H1 (cell line): Measurements from ENCODE around the gene CTNND2. TPM values are rescaled to one million over a fixed set of nuclear protein-coding genes. Genes with fewer than 3 reads are reported as not detected.

Source experiments
- CTCF ChIA-PET: fragments of 300-600 bp; sonication (Branson Sonifier 250); formaldehyde crosslinking; loops from one replicate; lab custom pipeline; 2021; ENCODE audit not compliant: partially characterized antibody; lab: Charles Lee
- POLR2A ChIA-PET: fragments of 300-600 bp; sonication (Branson Sonifier 250); formaldehyde crosslinking; loops from one replicate; lab custom pipeline; 2021; ENCODE audit warnings: inconsistent platforms; ENCODE audit not compliant: partially characterized antibody; lab: Charles Lee
- DNase-seq, 2 experiments: peaks; one replicate each; pipeline versions ENCODE4 v3.0.0 to v3.0.0-alpha.2; 2010 to 2022; ENCODE audit warnings: low spot score in 2 of 2, low read depth in 1 of 2, mixed read lengths in 1 of 2
- FAIRE-seq: peaks from 2 replicates; lab custom pipeline; 2011; peaks lifted over from hg19 to GRCh38; lab: Jason Lieb, UNC
- H2AFZ ChIP-seq: 2 replicates; pipeline ENCODE4 v1.8.1; 2012; ENCODE audit warnings: low read length, inconsistent platforms
- H2AK5ac ChIP-seq: 2 replicates; pipeline ENCODE4 v1.6.1; 2013; ENCODE audit warnings: low read depth, low read length
- H2BK120ac ChIP-seq: replicated peaks from 2 replicates; pipeline ENCODE3; 2013; ENCODE audit warnings: low read depth, low read length, inconsistent platforms
- H2BK12ac ChIP-seq: 2 replicates; pipeline ENCODE4 v1.6.1; 2013; ENCODE audit warnings: low read depth, low read length
- H2BK15ac ChIP-seq: 2 replicates; pipeline ENCODE4 v1.6.1; 2013; ENCODE audit warnings: low read length
- H2BK20ac ChIP-seq: 2 replicates; pipeline ENCODE4 v1.6.1; 2013; ENCODE audit warnings: low read length
- H2BK5ac ChIP-seq: 2 replicates; pipeline ENCODE4 v1.6.1; 2013; ENCODE audit warnings: low read depth, low read length
- H3K14ac ChIP-seq: 2 replicates; pipeline ENCODE4 v1.6.1; 2013; ENCODE audit warnings: inconsistent platforms; ENCODE audit not compliant: insufficient read length
- H3K18ac ChIP-seq: 2 replicates; pipeline ENCODE4 v1.6.1; 2013; ENCODE audit warnings: low read length; ENCODE audit errors: extremely low read depth
- H3K23ac ChIP-seq: 2 replicates; pipeline ENCODE4 v1.6.1; 2013; ENCODE audit warnings: inconsistent platforms; ENCODE audit not compliant: insufficient read length
- H3K23me2 ChIP-seq: 2 replicates; pipeline ENCODE4 v1.6.1; 2013; ENCODE audit warnings: low read depth, low read length
- H3K27ac ChIP-seq: 2 replicates; pipeline ENCODE4 v1.6.1; 2011; ENCODE audit warnings: low read depth, low read length, inconsistent platforms
- H3K27me3 ChIP-seq, 4 experiments: replicated peaks in 1 of 4; 1 replicate in 1 of 4; 2 replicates in 3 of 4; pipeline versions ENCODE4 v1.6.1 to v1.8.1; 2011 to 2013; ENCODE audit warnings: low read length in 3 of 4, mild to moderate bottlenecking in 3 of 4, inconsistent platforms in 2 of 4, mixed read lengths in 2 of 4, moderate library complexity in 1 of 4; ENCODE audit not compliant: control insufficient read depth in 3 of 4, insufficient read depth in 3 of 4; ENCODE audit errors: extremely low read depth in 1 of 4
- H3K36me3 ChIP-seq, 4 experiments: 2 replicates each; pipeline versions ENCODE4 v1.6.1 to v1.8.1; 2011 to 2013; ENCODE audit warnings: mild to moderate bottlenecking in 4 of 4, low read length in 3 of 4, moderate library complexity in 2 of 4, control low read depth in 1 of 4, inconsistent platforms in 1 of 4; ENCODE audit not compliant: insufficient read depth in 4 of 4, control insufficient read depth in 2 of 4
- H3K4ac ChIP-seq: replicated peaks from 2 replicates; pipeline ENCODE3; 2013; ENCODE audit warnings: low read length, low read depth, mixed read lengths, inconsistent platforms; ENCODE audit not compliant: insufficient read length
- H3K4me1 ChIP-seq, 4 experiments: replicated peaks in 1 of 4; 1 replicate in 1 of 4; 2 replicates in 3 of 4; pipeline versions ENCODE4 v1.6.1 to v1.8.1; 2011 to 2013; ENCODE audit warnings: low read length in 3 of 4, inconsistent platforms in 2 of 4, mixed read lengths in 1 of 4; ENCODE audit not compliant: insufficient read depth in 4 of 4, control insufficient read depth in 3 of 4
- H3K4me2 ChIP-seq, 2 experiments: 2 replicates each; pipeline versions ENCODE4 v1.6.1 to v1.8.1; 2011 to 2013; ENCODE audit warnings: low read depth in 2 of 2, low read length in 2 of 2, control low read depth in 1 of 2, inconsistent platforms in 1 of 2, mild to moderate bottlenecking in 1 of 2; ENCODE audit not compliant: insufficient read depth in 1 of 2
- H3K4me3 ChIP-seq, 4 experiments: fragments of 200-600, 300-600 bp in 1 of 4; sonication (generic), shearing (Covaris generic), sonication (Bioruptor Twin) in 1 of 4; 2 replicates each; pipeline versions ENCODE4 v1.5.1 to v1.8.1; 2011 to 2016; ENCODE audit warnings: low read length in 4 of 4, low read depth in 3 of 4, control low read depth in 2 of 4, inconsistent platforms in 2 of 4, mild to moderate bottlenecking in 2 of 4, mixed read lengths in 1 of 4, moderate library complexity in 1 of 4; ENCODE audit not compliant: insufficient read depth in 2 of 4; ENCODE audit errors: extremely low read depth in 1 of 4
- H3K56ac ChIP-seq: replicated peaks from 2 replicates; pipeline ENCODE3; 2013; ENCODE audit warnings: low read depth, mild to moderate bottlenecking, mixed read lengths, low read length, inconsistent platforms; ENCODE audit not compliant: insufficient read length
- H3K79me1 ChIP-seq: 2 replicates; pipeline ENCODE4 v1.6.1; 2013; ENCODE audit warnings: low read depth, low read length, control low read depth
- H3K79me2 ChIP-seq, 2 experiments: 2 replicates each; pipeline versions ENCODE4 v1.6.1 to v1.8.1; 2012 to 2013; ENCODE audit warnings: low read length in 2 of 2, mild to moderate bottlenecking in 2 of 2, inconsistent platforms in 1 of 2; ENCODE audit not compliant: insufficient read depth in 2 of 2, control insufficient read depth in 1 of 2
- H3K9ac ChIP-seq, 4 experiments: replicated peaks in 1 of 4; 1 replicate in 1 of 4; 2 replicates in 3 of 4; pipeline versions ENCODE4 v1.6.1 to v1.8.1; 2011 to 2013; ENCODE audit warnings: low read depth in 3 of 4, low read length in 3 of 4, control low read depth in 2 of 4, mild to moderate bottlenecking in 2 of 4, moderate library complexity in 2 of 4, inconsistent platforms in 1 of 4; ENCODE audit errors: extremely low read depth in 1 of 4
- H3K9me3 ChIP-seq, 2 experiments: 2 replicates each; pipeline versions ENCODE4 v1.6.1 to v1.8.1; 2012 to 2013; ENCODE audit warnings: mild to moderate bottlenecking in 2 of 2, moderate library complexity in 2 of 2, control low read depth in 1 of 2, inconsistent platforms in 1 of 2, low read depth in 1 of 2, low read length in 1 of 2, mixed read lengths in 1 of 2; ENCODE audit not compliant: insufficient read depth in 2 of 2
- H4K20me1 ChIP-seq, 2 experiments: replicated peaks in 1 of 2; 2 replicates each; pipeline versions ENCODE3 to v1.8.1; 2011 to 2013; ENCODE audit warnings: inconsistent platforms in 2 of 2, low read length in 2 of 2, mild to moderate bottlenecking in 1 of 2; ENCODE audit not compliant: insufficient read depth in 2 of 2, control insufficient read depth in 1 of 2
- H4K5ac ChIP-seq: 2 replicates; pipeline ENCODE4 v1.6.1; 2013; ENCODE audit warnings: low read length, low read depth, mixed read lengths, inconsistent platforms; ENCODE audit not compliant: insufficient read length
- H4K8ac ChIP-seq: 2 replicates; pipeline ENCODE4 v1.8.0; 2013; ENCODE audit warnings: mild to moderate bottlenecking, moderate library complexity, low read length, inconsistent platforms; ENCODE audit not compliant: insufficient read depth; ENCODE audit errors: extremely low read depth
- H4K91ac ChIP-seq: replicated peaks from 2 replicates; pipeline ENCODE3; 2013; ENCODE audit warnings: low read length, mixed read lengths, inconsistent platforms; ENCODE audit not compliant: insufficient read length
- HDAC2 ChIP-seq, 2 experiments: fragments of 300-600 bp in 1 of 2; sonication (generic) in 1 of 2; IDR thresholded peaks; 2 replicates each; pipeline ENCODE4 v1.6.1; 2011 to 2012; ENCODE audit warnings: low read depth in 2 of 2, low read length in 2 of 2, mild to moderate bottlenecking in 2 of 2, moderate library complexity in 2 of 2, borderline replicate concordance in 1 of 2, inconsistent platforms in 1 of 2
- HDAC6 ChIP-seq: IDR thresholded peaks from one replicate; pipeline ENCODE4 v1.7.1; 2012; ENCODE audit warnings: low read depth, mild to moderate bottlenecking, inconsistent platforms, low read length, moderate library complexity
- MAFK ChIP-seq: IDR thresholded peaks from 2 replicates; pipeline ENCODE4 v1.6.1; 2012; ENCODE audit warnings: low read depth, mild to moderate bottlenecking, improper control_type of control experiment, low read length
- RBBP5 ChIP-seq: IDR thresholded peaks from 2 replicates; pipeline ENCODE4 v1.7.1; 2012; ENCODE audit warnings: low read depth, mild to moderate bottlenecking, inconsistent platforms, low read length, moderate library complexity, borderline replicate concordance
- SIN3A ChIP-seq, 2 experiments: IDR thresholded peaks in 1 of 2; conservative IDR thresholded peaks in 1 of 2; 2 replicates each; pipeline ENCODE4 v1.6.1; 2011 to 2012; ENCODE audit warnings: low read length in 2 of 2, improper control_type of control experiment in 1 of 2, low read depth in 1 of 2, mild to moderate bottlenecking in 1 of 2
- WGBS, 2 experiments: shearing (Covaris generic) in 1 of 2; methylation state at CpG; one replicate each; pipeline versions ENCODE4 v1.1.6 to v1.1.7; 2013 to 2015; ENCODE audit warnings: low lambda C conversion rate in 2 of 2, mixed read lengths in 2 of 2, inconsistent platforms in 1 of 2, low coverage in 1 of 2, missing lambda C conversion rate in 1 of 2; ENCODE audit not compliant: insufficient replicate concordance in 2 of 2, insufficient coverage in 1 of 2, insufficient read length in 1 of 2; ENCODE audit errors: extremely low coverage in 1 of 2, missing lambda C conversion rate in 1 of 2; 5-methylcytosine and 5-hydroxymethylcytosine counted together
- polyA plus RNA-seq, 7 experiments: library from polyadenylated mRNA; depleted of rRNA in 3 of 7; stranded (reverse) in 5 of 7; unstranded in 2 of 7; fragments of >200 nt in 5 of 7; fragments of 200-250 nt in 2 of 7; gene quantifications; 1 replicate in 5 of 7; 2 replicates in 1 of 7; 4 replicates in 1 of 7; pipeline versions ENCODE4 v1.2.1 to v1.2.3, GENCODE V29; 2011 to 2013; ENCODE audit warnings: missing spikeins in 2 of 7, mixed read lengths in 2 of 7
- total RNA-seq: library from RNA; stranded (reverse); fragmentation: NEBNext Ultra II Directional; extraction: Animal tissue kit (Norgen Biotek cat#: 25700); gene quantifications from 2 replicates; pipeline ENCODE4 v1.2.1, GENCODE V29; 2021
- TF ChIP-seq, protein P1 (sequence below), 3 experiments: IDR thresholded peaks; 1 replicate in 2 of 3; 2 replicates in 1 of 3; pipeline versions ENCODE4 v1.5.1 to v1.6.1; 2011; ENCODE audit warnings: low read length in 3 of 3, mild to moderate bottlenecking in 3 of 3, inconsistent platforms in 2 of 3, low read depth in 1 of 3, moderate library complexity in 1 of 3; ENCODE audit not compliant: insufficient read depth in 1 of 3; ENCODE audit errors: control extremely low read depth in 1 of 3
- TF ChIP-seq, protein P2 (sequence below): IDR thresholded peaks from 2 replicates; pipeline ENCODE4 v1.6.1; 2011; ENCODE audit warnings: low read depth, mild to moderate bottlenecking, low read length; ENCODE audit not compliant: insufficient read depth
- TF ChIP-seq, protein P3 (sequence below): IDR thresholded peaks from 2 replicates; pipeline ENCODE4 v1.6.1; 2012; ENCODE audit warnings: inconsistent platforms

CTNND2 gene
- total and polyA plus RNA-seq, 2 of the 8 experiments (the other 6 are each of a cell fraction or from before 2014, with no cell fraction given), result 7.4 to 14.2 TPM

DNA sequence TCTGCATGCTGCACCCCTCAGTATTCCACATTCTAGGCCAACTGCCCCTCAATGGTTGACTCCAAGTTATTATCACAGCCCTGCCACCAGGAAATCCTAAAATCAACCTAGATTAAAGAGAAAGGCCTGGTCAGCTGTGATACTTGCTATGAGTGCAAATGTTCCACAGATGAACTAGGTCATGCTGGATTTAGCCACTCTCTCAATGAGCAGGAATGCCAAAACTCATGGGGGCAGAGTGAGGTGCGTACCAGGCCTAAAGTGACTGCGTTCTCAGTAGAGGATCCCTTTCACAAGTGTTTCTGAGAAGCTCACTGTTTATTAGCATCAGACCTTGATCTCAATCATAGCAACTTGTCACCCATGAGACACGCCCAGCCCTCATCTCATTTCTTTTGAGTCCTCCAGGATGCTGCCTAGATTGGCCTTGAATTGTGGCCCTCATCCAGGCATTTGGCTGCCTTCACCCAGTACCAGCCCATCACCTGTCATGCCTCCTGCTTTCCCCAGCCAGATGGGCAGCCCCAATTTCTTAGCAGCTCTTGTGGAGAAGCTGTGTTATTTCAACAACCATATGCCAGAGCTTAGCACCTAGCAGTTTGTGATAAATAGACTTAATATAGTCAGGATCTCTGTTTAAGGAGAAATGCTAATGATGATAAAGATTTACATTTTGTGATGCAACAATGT lies 383.9 kb downstream of the CTNND2 start:
- H4K20me1 ChIP-seq, result no peaks in the 10 kb centered on the region
- no peak overlapping the region for H3K27ac ChIP-seq
- H3K36me3 ChIP-seq, result no peaks in the 10 kb centered on the region
- no peak for DNase-seq
- no peak overlapping the region for H3K56ac ChIP-seq
- H4K91ac ChIP-seq, result no peak overlapping the region
- H2BK120ac ChIP-seq, result no peak overlapping the region
- WGBS, 2 experiments, result 97% methylated on average over 3 of the region's 3 CpGs; no CpG with 5 or more reads in 1 of the 2 experiments
- H2BK12ac ChIP-seq, result no peak overlapping the region
- ChIA-PET CTCF (interaction anchor here (0.6 kb wide), 1 partner anchor 134 kb away, joined by 3 read pairs; no protein-coding TSS in a partner anchor), POLR2A (interaction anchor here (0.7 kb wide), 1 partner anchor 9 kb away, joined by 3 read pairs; no protein-coding TSS in a partner anchor)
- no peak overlapping the region for H3K4me3 ChIP-seq
- H3K27me3 ChIP-seq, result no peaks in the 10 kb centered on the region
- no peak for FAIRE-seq
- no peak overlapping the region for H4K8ac ChIP-seq
- no peaks in the 10 kb centered on the region for H3K23me2 ChIP-seq
- no peaks in the 10 kb centered on the region for H3K79me2 ChIP-seq
- H4K5ac ChIP-seq, result no peak overlapping the region
- H3K18ac ChIP-seq, result no peak overlapping the region
- no peak overlapping the region for H3K23ac ChIP-seq
- peaks cover 0 to 7% (median under 1%) of the 10 kb centered on the region in 4 experiments; a peak in 4 of 7 replicates for H3K4me1 ChIP-seq
- no peak overlapping the region for H2AK5ac ChIP-seq
- H3K14ac ChIP-seq, result no peak overlapping the region
- no peak overlapping the region for H2AFZ ChIP-seq
- H3K9ac ChIP-seq, result no peak overlapping the region
- no peak overlapping the region for H2BK20ac ChIP-seq
- H3K4ac ChIP-seq, result no peak overlapping the region
- H3K9me3 ChIP-seq, result no peaks in the 10 kb centered on the region
- no peaks in the 10 kb centered on the region for H3K79me1 ChIP-seq
- no peak overlapping the region for H3K4me2 ChIP-seq
- no peak overlapping the region for H2BK15ac ChIP-seq
- no peak overlapping the region for H2BK5ac ChIP-seq
- TF ChIP-seq RBBP5, result no peak
- TF ChIP-seq MAFK, result no peak
- no peak for TF ChIP-seq HDAC6
- TF ChIP-seq HDAC2 (IDR thresholded peaks at IDR 0.05; ENCODE audit: borderline replicate concordance in 1 of 2, low read depth in 2 of 2, low read length in 2 of 2), result no peak
- TF ChIP-seq, protein P1, sequence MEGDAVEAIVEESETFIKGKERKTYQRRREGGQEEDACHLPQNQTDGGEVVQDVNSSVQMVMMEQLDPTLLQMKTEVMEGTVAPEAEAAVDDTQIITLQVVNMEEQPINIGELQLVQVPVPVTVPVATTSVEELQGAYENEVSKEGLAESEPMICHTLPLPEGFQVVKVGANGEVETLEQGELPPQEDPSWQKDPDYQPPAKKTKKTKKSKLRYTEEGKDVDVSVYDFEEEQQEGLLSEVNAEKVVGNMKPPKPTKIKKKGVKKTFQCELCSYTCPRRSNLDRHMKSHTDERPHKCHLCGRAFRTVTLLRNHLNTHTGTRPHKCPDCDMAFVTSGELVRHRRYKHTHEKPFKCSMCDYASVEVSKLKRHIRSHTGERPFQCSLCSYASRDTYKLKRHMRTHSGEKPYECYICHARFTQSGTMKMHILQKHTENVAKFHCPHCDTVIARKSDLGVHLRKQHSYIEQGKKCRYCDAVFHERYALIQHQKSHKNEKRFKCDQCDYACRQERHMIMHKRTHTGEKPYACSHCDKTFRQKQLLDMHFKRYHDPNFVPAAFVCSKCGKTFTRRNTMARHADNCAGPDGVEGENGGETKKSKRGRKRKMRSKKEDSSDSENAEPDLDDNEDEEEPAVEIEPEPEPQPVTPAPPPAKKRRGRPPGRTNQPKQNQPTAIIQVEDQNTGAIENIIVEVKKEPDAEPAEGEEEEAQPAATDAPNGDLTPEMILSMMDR (IDR thresholded peaks at IDR 0.05; ENCODE audit: control extremely low read depth in 1 of 3, insufficient read depth in 1 of 3, low read depth in 1 of 3, low read length in 3 of 3), result no peak
- no peak for TF ChIP-seq SIN3A (conservative IDR thresholded peaks at IDR 0.05 in 1 of 2, IDR thresholded peaks at IDR 0.05 in 1 of 2; ENCODE audit: low read depth in 1 of 2, low read length in 2 of 2)
- TF ChIP-seq, protein P2, sequence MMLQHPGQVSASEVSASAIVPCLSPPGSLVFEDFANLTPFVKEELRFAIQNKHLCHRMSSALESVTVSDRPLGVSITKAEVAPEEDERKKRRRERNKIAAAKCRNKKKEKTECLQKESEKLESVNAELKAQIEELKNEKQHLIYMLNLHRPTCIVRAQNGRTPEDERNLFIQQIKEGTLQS, result no peak
- TF ChIP-seq, protein P3, sequence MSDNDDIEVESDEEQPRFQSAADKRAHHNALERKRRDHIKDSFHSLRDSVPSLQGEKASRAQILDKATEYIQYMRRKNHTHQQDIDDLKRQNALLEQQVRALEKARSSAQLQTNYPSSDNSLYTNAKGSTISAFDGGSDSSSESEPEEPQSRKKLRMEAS, result no peak
